ENCODE data around the gene TXNRD1.
A peak's percentile ranks its signal among the peaks of the same experiment; 100 is the strongest.

Gene TXNRD1

GRCh38 chr12:104249017-104249416, 33.4 kb downstream of the TXNRD1 start:
- no peak for TF ChIP-seq MYC (IDR thresholded peaks at IDR 0.05; ENCODE audit: low read depth, low read length)
- TF ChIP-seq POLR2A (IDR thresholded peaks at IDR 0.05; ENCODE audit: extremely low read depth, insufficient read length): no peak
- TF ChIP-seq MAX (IDR thresholded peaks at IDR 0.05; ENCODE audit: low read depth, low read length): no peak
- no peak for TF ChIP-seq CTCF (IDR thresholded peaks at IDR 0.05; ENCODE audit: low read depth, low read length)
- peak; percentile 18 for DNase-seq (ENCODE audit: low read depth)
- H3K4me3 ChIP-seq (ENCODE audit: low read depth, low read length): no peak overlapping the region

GRCh38 chr12:104249898-104250297, 34.3 kb downstream of the TXNRD1 start:
- no peak overlapping the region for H3K4me3 ChIP-seq (ENCODE audit: low read depth, low read length)
- no peak for DNase-seq (ENCODE audit: low read depth)
- TF ChIP-seq POLR2A (IDR thresholded peaks at IDR 0.05; ENCODE audit: extremely low read depth, insufficient read length) (no peak), CTCF (IDR thresholded peaks at IDR 0.05; ENCODE audit: low read depth, low read length) (no peak), MAX (IDR thresholded peaks at IDR 0.05; ENCODE audit: low read depth, low read length) (no peak), MYC (IDR thresholded peaks at IDR 0.05; ENCODE audit: low read depth, low read length) (no peak)

GRCh38 chr12:104250366-104251125, 35.0 kb downstream of the TXNRD1 start:
- no peak overlapping the region for H3K4me3 ChIP-seq (ENCODE audit: low read depth, low read length)
- TF ChIP-seq CTCF (IDR thresholded peaks at IDR 0.05; ENCODE audit: low read depth, low read length) (no peak), MAX (IDR thresholded peaks at IDR 0.05; ENCODE audit: low read depth, low read length) (no peak), MYC (IDR thresholded peaks at IDR 0.05; ENCODE audit: low read depth, low read length) (no peak), POLR2A (IDR thresholded peaks at IDR 0.05; ENCODE audit: extremely low read depth, insufficient read length) (no peak)
- no peak for DNase-seq (ENCODE audit: low read depth)

- TF ChIP-seq MYC (IDR thresholded peaks at IDR 0.05; ENCODE audit: low read depth, low read length) (no peak), CTCF (IDR thresholded peaks at IDR 0.05; ENCODE audit: low read depth, low read length) (no peak), POLR2A (IDR thresholded peaks at IDR 0.05; ENCODE audit: extremely low read depth, insufficient read length) (no peak), MAX (IDR thresholded peaks at IDR 0.05; ENCODE audit: low read depth, low read length) (no peak)
These were observed 42.4 kb downstream of the TXNRD1 start for GRCh38 chr12:104257913-104258472.

GRCh38 chr12:104258476-104259067, 43.0 kb downstream of the TXNRD1 start:
- no peak for DNase-seq (ENCODE audit: low read depth)
- no peak overlapping the region for H3K4me3 ChIP-seq (ENCODE audit: low read depth, low read length)
- TF ChIP-seq MAX (IDR thresholded peaks at IDR 0.05; ENCODE audit: low read depth, low read length) (no peak), MYC (IDR thresholded peaks at IDR 0.05; ENCODE audit: low read depth, low read length) (no peak), POLR2A (IDR thresholded peaks at IDR 0.05; ENCODE audit: extremely low read depth, insufficient read length) (no peak), CTCF (IDR thresholded peaks at IDR 0.05; ENCODE audit: low read depth, low read length) (no peak)

More at GRCh38 chr12:104257913-104258472, 42.4 kb downstream of the TXNRD1 start:
- H3K4me3 ChIP-seq (ENCODE audit: low read depth, low read length): no peak overlapping the region
- no peak for DNase-seq (ENCODE audit: low read depth)
